Osteoblast (primary cell): ENCODE measurements around the gene DPF1. TPM values are rescaled to one million over a fixed set of nuclear protein-coding genes. Genes with fewer than 3 reads are reported as not detected.

Experiments
- DNase-seq: peaks from one replicate; pipeline ENCODE4 v3.0.0; 2011; ENCODE audit warnings: low spot score, mixed read lengths; ENCODE audit not compliant: insufficient read length; ENCODE audit errors: missing footprints
- H2AFZ ChIP-seq: 2 replicates; pipeline ENCODE4 v1.6.0; 2011; ENCODE audit warnings: mild to moderate bottlenecking, low read length
- H3K27ac ChIP-seq: 2 replicates; pipeline ENCODE4 v1.5.1; 2011; ENCODE audit warnings: mild to moderate bottlenecking, low read depth, low read length, moderate library complexity
- H3K27me3 ChIP-seq: 2 replicates; pipeline ENCODE4 v1.6.0; 2012; ENCODE audit warnings: mild to moderate bottlenecking, control low read depth, inconsistent platforms, low read length, moderate library complexity; ENCODE audit not compliant: insufficient read depth
- H3K36me3 ChIP-seq: 2 replicates; pipeline ENCODE4 v1.5.1; 2011; ENCODE audit warnings: mild to moderate bottlenecking, low read length, control low read depth, moderate library complexity; ENCODE audit not compliant: insufficient read depth
- H3K4me1 ChIP-seq: 2 replicates; pipeline ENCODE4 v1.5.1; 2011; ENCODE audit warnings: mild to moderate bottlenecking, low read length, control low read depth, moderate library complexity; ENCODE audit not compliant: insufficient read depth
- H3K4me2 ChIP-seq: 2 replicates; pipeline ENCODE4 v1.6.0; 2011; ENCODE audit warnings: mild to moderate bottlenecking, low read length; ENCODE audit not compliant: insufficient read depth
- H3K4me3 ChIP-seq: fragments of 200-600 bp; sonication (generic); 3 replicates; pipeline ENCODE4 v1.5.1; 2012; ENCODE audit warnings: mild to moderate bottlenecking, low read length, inconsistent platforms; ENCODE audit not compliant: insufficient read depth
- H3K79me2 ChIP-seq: 2 replicates; pipeline ENCODE4 v1.6.0; 2012; ENCODE audit warnings: mild to moderate bottlenecking, low read length, control low read depth, inconsistent platforms; ENCODE audit not compliant: insufficient read depth
- H3K9me3 ChIP-seq: 2 replicates; pipeline ENCODE4 v1.5.1; 2011; ENCODE audit warnings: low read depth, low read length, control low read depth
- H4K20me1 ChIP-seq: 2 replicates; pipeline ENCODE4 v1.6.0; 2012; ENCODE audit warnings: mild to moderate bottlenecking, low read length, control low read depth; ENCODE audit not compliant: insufficient read depth
- CTCF ChIP-seq: IDR thresholded peaks from 2 replicates; pipeline ENCODE4 v1.5.1; 2011; ENCODE audit warnings: mild to moderate bottlenecking, low read depth, low read length, moderate library complexity; ENCODE audit errors: extremely low read depth
- total RNA-seq: library from RNA; depleted of rRNA; stranded (reverse); fragments of >200 nt; gene quantifications from 2 replicates; pipeline ENCODE4 v1.2.3, GENCODE V29; 2012

DPF1 gene
- total RNA-seq, 1 donor = 0.72 TPM

GRCh38 chr19:38221919-38222830 is 1.8 kb downstream of the DPF1 start:
- peaks cover 4% of the 10 kb centered on the region for H3K4me1 ChIP-seq
- H3K4me3 ChIP-seq = no peak overlapping the region
- no peaks in the 10 kb centered on the region for H4K20me1 ChIP-seq
- no peaks in the 10 kb centered on the region for H3K9me3 ChIP-seq
- TF ChIP-seq CTCF = no peak
- DNase-seq = peak; percentile 83
- no peak overlapping the region for H2AFZ ChIP-seq
- no peak overlapping the region for H3K4me2 ChIP-seq
- no peaks in the 10 kb centered on the region for H3K79me2 ChIP-seq
- H3K36me3 ChIP-seq = no peaks in the 10 kb centered on the region
- no peak overlapping the region for H3K27ac ChIP-seq
- no peaks in the 10 kb centered on the region for H3K27me3 ChIP-seq

GRCh38 chr19:38221421-38221820 is 2.6 kb downstream of the DPF1 start:
- DNase-seq = peak; percentile 82
- no peak for TF ChIP-seq CTCF

GRCh38 chr19:38219221-38219620 is 4.8 kb downstream of the DPF1 start:
- no peak overlapping the region for H3K4me3 ChIP-seq
- H3K4me2 ChIP-seq = no peak overlapping the region
- no peaks in the 10 kb centered on the region for H3K9me3 ChIP-seq
- no peaks in the 10 kb centered on the region for H4K20me1 ChIP-seq
- H3K27me3 ChIP-seq = no peaks in the 10 kb centered on the region
- no peaks in the 10 kb centered on the region for H3K79me2 ChIP-seq
- H3K27ac ChIP-seq = no peak overlapping the region
- H2AFZ ChIP-seq = no peak overlapping the region
- no peak for TF ChIP-seq CTCF
- H3K36me3 ChIP-seq = no peaks in the 10 kb centered on the region
- peaks cover 5% of the 10 kb centered on the region for H3K4me1 ChIP-seq
- peak; percentile 59 for DNase-seq

More at GRCh38 chr19:38221421-38221820, 2.6 kb downstream of the DPF1 start:
- Histone ChIP-seq H3K4me3 (no peak overlapping the region), H2AFZ (no peak overlapping the region), H3K36me3 (no peaks in the 10 kb centered on the region), H3K27me3 (no peaks in the 10 kb centered on the region), H3K4me2 (no peak overlapping the region), H3K79me2 (no peaks in the 10 kb centered on the region), H4K20me1 (no peaks in the 10 kb centered on the region), H3K9me3 (no peaks in the 10 kb centered on the region), H3K4me1 (peaks cover 4% of the 10 kb centered on the region), H3K27ac (no peak overlapping the region)

- Histone ChIP-seq H3K27ac (no peak overlapping the region), H3K36me3 (no peaks in the 10 kb centered on the region), H3K4me1 (peaks cover 12% of the 10 kb centered on the region), H3K4me3 (no peak overlapping the region), H2AFZ (no peak overlapping the region), H3K4me2 (no peak overlapping the region), H3K27me3 (no peaks in the 10 kb centered on the region), H3K79me2 (no peaks in the 10 kb centered on the region), H3K9me3 (no peaks in the 10 kb centered on the region), H4K20me1 (no peaks in the 10 kb centered on the region)
- DNase-seq = no peak
- no peak for TF ChIP-seq CTCF
These were observed 5.8 kb downstream of the DPF1 start for GRCh38 chr19:38218204-38218603.
